ENCODE measurements around the gene EOGT.

GRCh38 chr3:68963891-68964290 is 49.6 kb downstream of the EOGT start:
- TF ChIP-seq CTCF (IDR thresholded peaks at IDR 0.05) (no peak), POLR2A (IDR thresholded peaks at IDR 0.05) (no peak)

Measured in Peyer's patch (tissue), 4 donors.